ENCODE results near the gene MIOX.

The MIOX gene

DNA sequence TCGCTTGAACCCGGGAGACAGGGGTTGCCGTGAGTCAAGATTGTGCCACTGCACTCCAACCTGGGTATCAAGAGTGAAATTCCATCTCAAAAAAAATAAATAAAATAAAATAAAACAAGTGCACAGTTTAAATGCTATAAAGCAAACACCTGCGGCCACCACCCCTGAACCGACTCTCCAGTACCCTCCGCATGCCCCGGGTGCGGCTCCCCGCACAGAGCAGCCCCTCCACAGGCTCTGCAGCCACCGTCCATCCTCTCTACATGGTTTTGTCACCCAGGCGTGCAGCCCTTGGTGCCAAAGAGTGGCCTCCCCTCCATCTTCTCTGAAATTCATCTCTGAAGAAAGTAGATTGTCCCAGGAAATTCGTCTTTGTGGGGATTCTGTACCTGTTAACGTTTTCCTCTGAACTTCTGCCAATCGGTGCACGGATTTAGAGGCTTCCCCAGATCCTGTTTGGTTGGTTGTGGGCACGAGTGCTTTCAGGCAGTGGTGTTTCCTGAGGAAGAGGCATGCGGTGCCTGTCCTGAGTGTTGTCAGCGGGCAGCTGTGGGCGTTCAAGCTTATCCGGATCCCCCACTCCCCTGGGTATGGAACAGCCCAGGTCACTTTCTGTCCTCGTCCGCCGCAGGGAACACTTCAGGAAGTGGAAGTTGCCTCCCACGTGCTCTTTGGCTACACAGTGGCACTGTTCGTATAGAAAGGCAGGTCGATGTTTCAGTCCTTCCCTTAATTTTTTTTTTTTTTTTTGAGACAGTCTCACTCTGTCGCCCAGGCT is 4.1 kb downstream of the MIOX start:
- no peak for DNase-seq

DNA sequence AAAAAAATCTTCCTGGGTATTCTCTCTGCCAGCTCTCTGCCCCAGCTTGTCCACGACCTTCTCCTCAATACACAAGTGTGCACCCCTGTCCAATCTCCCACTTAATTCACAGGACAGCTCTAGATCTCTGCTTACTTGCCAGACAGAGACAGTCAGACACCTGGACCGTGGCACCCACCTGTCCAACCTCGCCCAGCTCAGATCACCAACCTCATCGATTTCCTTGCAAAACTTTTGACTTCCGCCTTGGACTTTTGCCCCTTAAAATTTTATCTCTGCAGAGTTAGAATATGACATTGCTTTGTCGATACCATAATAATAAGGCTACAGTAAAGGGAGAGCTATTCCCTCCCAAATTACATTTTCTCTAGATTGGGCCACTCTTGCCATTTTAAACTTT is 10.4 kb downstream of the MIOX start:
- DNase-seq: no peak

DNA sequence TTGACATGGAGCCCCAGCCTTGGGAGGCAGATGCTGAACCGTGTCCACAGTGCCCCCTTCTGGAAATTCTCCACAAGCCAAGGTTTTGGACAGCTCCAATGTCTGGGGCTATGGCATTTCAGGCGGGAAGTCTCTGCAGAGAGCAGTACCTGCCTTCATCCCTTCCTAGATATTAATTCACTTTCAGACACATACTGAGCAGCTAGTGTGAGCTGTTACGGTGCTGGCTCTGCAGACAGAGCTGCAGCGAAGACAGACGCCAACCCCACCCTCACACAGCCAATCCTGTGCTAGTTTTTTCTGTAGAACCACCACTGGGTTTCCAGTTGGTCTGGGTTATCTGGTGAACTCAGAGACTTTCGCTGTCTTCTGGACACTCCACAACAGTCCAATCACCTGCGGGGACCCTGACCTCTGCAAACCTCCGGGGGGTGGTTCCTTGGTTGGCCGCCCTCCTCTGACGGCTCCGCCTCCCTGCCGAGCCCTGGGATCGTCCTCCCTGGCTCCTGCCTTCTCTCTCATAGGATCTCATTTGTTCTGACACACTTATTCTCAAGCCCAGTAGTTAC is 11.7 kb downstream of the MIOX start:
- DNase-seq: peak; percentile 81

DNA sequence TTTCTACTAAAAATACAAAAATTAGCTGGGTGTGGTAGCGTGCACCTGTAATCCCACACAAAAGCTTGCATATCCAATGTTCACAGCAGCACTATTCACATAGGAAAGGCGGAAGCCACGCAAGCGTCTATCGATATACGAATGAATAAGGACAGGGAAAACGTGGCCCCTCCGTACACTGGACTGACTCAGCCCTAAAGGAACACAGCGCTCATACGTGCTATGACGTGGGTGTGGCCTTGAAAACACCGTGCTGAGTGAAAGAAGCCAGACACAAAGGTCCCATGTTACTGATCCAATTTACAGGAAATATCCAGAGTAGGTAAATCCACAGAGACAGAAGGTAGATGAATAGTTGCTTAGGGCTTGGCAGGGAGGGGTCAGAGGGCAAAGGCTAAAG is 13.8 kb downstream of the MIOX start:
- no peak for DNase-seq

DNA sequence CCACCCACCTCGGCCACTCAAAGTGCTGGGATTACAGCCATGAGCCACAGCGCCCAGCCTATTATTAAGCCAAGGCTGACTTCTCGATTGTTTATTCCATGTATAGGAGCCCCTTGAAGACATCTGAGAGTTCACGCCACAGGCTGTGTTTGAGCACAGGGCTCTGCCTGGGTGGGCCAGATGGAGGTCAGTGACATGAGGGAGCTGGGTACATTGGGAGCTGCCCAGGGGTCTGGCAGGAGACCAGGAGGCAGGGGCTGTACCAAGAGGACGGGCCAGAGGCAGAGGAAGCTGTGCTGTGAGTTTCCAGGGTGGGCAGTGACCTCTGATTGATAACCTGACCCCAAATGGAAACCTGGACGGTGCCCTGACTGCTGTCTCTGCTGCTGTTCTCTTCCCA is 15.4 kb downstream of the MIOX start:
- DNase-seq: no peak

DNA sequence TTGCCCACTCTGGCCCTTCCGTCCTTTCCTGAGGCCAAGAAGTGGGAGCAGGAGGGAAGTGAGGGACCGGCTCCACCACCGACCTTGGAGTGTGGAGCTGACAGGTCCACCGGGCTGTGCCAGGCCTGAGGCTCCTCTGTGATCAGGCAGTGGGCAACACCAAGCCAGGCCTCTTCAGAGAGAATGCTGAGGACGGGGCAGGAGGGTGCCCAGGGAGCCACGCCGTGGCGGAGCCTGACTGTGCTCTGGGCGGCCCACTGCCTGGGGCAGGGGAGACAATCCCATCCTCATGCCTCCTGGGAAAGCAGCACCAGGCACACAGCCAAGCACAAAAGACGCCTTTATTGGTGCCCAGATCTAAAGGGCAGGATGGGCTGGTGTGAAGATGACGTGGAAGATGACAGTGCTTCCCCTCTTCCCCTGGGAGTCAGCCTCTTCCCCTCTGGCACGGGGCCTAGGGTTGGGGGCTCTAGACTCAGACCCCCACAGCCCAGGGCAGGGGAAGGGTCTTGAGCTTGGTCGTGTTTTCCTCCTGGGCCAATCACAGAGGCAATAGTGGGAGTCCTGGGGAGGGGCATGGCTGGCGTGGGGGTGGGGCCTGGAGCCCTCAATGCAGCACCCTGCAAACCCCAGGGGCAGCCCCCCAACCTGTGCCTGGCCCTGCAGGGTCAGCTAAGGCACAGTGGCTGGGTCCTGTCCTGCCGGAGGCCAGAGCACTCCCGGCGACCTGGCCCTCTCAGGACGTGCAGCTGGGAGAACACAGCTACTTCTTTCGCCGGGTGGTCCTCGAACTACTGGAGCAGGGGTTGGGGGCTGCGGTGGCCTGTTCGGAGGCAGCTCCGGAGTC is 16.2 kb downstream of the MIOX start:
- no peak for DNase-seq

DNA sequence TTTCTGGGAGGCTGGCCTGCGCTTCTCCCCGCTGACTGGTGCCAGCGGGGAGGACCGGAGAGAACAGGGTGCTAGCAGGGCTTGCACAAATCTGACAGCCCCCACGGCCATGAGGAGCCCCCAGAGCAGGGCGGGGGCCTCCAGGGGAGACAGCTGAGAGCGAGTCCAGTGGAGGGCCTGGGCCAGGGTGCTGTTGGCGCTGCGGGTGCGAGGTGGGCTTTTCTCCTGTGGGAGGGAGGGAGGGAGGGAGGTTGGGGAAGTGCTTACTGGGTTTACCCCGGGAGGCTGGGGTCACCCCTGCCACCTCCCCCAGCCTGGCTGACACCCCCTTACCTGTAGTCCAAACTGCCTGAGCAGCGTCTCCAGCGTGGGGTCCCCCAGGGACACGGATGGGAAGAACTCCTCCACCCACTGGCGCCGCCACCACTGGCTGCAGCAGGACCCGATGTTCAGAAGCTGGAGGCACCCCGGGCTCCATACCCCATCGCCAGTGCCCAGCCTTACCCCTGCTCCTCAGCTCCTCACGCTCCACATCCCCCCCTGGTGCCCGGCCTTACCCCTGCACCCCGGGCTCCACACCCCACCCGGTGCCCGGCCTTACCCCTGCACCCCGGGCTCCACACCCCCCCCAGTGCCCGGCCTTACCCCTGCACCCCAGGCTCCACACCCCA is 17.0 kb downstream of the MIOX start:
- DNase-seq: peak; percentile 61

DNA sequence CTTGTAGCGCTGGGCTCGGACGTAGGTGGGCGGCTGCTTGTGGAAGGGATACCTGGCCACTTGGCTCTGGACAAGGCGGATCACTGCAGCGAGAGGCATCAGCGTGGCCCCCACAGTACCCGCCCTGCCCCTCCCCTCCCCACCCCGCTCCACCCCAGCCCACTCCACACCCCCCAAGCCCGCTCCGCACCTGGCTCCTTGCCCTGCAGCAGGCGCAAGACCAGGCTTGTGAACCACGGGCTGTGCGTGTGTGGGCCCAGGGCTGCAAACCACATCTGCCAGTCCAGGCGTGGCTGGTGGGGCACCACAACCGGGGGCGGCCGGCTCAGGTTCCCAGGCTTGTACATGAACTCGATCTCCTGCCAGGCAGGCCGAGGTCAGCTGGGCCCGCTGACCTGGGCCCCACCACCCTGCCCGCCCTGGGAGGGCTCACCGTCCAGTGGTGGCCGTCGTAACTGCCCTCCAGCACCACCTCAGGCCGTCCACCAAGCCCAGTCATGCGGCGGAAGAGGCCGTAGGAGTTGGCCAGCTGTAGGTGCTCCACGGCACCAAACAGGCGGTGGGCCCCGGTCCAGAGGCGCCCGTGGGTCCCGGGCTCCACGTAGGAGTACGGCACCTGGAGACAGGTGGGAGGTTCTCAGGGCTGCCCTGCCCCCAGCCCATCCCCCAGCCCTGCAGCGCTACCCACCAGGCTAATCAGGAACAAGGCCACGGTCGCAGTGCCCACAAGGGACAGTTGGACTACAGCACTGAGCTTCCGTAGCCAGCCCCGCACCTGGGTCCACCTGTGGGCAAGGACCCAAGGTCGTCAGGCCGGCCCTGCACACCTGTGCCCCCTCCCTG is 17.9 kb downstream of the MIOX start:
- DNase-seq: no peak

DNA sequence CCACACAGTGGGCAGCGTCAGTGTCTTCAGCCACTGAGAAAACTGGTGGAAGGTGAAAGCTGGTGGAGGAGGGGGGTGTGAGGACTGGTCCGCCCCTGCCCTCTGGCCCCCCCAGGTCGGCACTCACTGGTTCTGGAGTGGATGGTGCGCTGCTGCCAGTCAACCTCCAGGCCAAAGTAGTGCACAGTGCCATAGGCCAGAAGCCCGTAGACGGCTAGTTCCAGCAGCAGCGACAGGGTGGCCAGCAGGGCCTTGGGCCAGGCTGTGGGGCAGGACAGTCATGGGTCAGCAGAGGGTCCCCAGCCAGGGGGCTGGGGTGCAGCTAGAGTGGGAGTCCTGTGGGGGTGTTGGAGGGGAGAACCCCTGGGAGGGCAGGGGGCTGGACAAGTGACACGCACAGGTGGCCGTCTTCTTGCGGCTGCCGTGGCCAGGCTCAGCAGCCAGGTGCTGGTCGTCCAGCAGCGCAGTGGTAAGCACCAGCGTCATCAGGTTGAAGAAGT is 18.7 kb downstream of the MIOX start:
- no peak for DNase-seq

DNA sequence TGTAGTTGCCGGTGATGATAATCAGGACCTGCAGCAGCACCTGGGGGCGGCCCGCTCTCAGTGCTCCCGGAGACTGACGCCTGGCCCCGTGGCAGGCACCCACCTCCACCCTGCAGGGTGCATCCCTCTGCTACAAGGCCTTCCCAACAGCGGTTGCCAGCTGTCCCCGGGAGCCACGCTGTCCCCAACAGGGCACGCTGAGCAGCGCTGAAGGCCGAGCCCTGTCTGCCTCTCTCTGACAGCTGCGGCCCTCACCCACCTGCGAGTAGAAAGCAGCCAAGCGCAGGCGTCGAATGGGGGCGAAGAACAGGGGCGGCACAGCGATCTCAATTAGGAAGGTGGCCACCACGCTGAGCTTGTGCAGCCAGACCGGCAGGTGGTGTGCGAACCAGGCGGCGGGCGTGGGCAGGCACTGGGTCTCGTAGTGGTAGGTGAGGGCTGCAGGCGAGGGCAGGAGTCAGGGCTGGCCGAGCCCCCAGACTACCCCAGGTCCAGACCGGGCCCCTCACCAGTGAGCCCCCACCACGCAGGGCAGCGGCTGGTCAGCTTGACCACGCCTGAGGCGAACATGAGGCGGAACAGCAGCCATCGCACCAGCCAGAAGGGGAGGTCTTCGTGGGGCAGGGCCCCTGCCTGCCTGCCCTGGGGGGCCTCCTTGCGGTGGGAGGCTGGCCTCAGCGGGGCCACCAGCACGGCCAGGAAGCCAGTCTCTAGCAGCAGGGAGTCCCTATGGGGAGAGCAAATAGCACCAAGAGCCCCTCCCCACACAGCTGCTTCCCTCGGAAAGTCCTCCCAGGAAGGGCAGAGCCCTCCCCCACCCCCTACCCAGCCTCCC is 19.3 kb downstream of the MIOX start:
- DNase-seq: no peak

DNA sequence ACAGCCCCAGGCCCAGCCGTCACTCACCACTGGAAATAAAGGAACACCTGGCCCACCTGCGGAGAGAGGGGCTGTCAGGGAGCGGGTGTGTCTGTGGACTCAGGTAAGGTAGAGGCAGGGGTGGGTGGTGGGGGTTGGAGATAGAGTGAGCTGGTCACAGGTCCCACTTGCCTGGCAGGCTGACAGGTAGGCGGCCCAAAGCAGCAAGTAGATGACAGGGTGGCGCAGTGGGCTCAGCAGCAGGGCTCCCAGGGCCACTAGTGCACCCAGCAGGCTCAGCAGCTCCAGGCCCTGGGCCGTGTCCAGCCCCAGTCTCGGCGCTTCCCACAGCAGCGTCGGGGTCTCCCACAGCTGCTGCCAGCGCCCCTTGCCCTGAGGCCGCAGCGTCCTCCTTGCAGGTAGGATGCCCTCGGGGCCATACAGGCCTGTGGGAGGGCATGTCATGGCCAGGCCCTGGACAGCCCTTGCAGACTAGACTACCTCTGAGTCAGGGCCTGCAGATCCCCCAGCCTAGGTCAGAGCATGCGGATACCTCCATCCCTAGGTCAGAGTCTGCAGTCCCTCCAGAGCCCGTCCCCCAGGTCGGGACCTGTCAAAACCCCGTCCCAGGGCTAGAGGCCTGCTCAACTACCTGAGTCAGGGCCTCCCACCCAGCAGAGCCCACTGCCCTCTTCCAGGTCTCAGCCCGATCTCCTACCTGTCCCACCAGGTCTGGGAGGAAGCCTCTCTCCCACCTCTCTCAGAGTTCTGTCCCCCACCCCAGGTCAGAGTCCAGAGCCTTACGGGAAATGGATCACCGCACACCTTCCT is 20.2 kb downstream of the MIOX start:
- no peak for DNase-seq

DNA sequence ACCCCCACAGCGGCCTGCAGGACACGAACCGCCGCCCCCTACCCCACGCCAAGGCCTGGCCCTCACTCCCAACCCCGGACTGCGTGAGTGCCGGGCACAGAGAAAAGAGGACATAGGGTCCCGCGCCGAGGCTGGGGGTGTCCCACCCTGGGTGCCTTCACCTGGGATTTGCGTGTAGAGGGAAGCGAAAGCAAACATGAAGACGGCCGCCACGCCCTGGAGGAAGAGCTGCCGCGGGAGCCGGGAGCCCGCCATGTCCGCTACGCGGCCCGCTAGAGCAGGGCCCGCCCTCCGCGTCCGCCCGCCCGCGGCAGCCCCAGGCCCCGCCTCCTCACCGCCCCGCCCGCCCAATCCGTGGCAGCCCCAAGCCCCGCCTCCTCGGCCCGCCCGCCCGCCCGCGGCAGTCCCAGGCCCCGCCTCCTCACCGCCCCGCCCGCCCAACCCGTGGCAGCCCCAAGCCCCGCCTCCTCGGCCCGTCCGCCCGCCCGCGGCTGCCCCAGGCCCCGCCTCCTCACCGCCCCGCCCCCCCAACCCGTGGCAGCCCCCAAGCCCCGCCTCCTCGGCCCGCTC is 20.8 kb downstream of the MIOX start, which contains the start of gene LMF2:
Gene LMF2, minus strand, starts transcription at position 282 of the 570 bp plus-strand sequence. Its CDS starts 27 bp downstream, at position 255.
- peak; percentile 94 for DNase-seq

DNA sequence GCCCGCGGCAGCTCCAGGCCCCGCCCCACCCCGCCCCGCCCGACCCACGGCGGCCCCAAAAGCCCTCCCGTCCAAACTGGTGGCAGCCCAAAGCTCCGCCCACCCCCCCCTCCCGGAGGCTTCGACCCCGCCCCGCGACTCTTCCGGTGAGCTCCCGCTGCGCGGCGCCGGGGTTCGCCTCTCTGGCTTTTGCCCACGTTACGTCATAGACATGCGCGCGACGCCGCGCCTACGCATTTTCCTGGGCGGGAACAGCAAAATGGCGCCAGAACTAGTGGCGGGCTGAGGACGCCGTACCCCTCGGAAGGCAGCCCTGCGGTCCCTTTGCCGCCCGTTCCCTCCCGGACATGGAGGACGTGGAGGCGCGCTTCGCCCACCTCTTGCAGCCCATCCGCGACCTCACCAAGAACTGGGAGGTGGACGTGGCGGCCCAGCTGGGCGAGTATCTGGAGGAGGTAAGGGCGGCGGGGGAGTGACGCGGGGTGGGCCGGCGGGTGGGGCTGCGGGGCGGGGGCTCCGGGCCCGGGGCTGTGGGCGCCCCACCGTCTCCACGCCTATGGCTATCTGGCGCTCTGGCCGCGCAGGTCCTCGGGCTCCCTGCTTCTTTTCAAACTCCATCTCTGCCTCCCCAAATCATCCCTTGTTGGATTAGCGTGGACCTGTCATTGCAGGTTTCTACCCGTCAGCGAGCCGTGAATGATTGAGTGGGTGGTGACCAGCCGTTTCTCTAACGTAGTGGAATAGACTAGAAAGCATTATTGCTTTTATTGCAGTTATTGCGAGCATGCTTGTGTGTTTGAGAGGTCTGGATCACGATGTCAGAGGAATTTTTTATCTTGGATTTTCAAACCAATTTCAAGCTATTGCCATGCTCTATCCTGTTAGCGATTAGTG is 21.6 kb downstream of the MIOX start, which contains the start of gene NCAPH2:
Gene NCAPH2, plus strand, starts transcription at position 234 of the 894 bp plus-strand sequence. Its CDS starts 114 bp downstream, at position 348.
- peak; percentile 99 for DNase-seq

DNA sequence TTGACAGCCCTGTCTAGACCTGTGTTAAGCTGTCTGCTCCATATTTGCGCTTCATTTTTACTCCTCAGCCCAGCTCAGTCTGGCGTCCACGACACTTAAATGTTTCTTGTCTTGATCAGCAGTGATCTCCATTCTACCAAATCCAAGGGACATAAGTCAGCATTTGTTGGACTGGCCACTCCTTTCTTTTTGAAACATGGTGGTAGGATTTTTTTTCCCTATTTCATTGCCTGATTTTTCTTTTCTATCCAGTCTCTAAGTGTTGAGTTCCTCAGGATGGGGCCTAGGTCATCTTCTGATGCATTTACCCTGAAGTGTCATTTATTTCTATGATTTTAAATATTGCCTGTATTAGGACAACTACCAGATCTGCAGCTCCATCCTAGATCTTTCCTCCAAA is 22.2 kb downstream of the MIOX start:
- no peak for DNase-seq

DNA sequence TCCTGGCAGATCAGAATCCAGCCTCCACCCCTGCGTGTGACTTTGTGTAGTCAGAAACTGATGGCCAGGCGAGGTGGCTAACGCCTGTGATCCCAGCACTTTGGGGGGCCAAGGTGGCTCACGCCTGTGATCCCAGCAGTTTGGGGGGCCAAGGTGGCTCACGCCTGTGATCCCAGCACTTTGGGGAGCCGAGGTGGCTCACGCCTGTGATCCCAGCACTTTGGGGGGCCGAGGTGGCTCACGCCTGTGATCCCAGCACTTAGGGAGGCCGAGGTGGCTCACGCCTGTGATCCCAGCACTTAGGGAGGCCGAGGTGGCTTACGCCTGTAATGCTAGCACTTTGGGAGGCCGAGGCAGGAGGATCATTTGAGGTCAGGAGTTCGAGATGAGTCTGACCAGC is 26.5 kb downstream of the MIOX start:
- no peak for DNase-seq

DNA sequence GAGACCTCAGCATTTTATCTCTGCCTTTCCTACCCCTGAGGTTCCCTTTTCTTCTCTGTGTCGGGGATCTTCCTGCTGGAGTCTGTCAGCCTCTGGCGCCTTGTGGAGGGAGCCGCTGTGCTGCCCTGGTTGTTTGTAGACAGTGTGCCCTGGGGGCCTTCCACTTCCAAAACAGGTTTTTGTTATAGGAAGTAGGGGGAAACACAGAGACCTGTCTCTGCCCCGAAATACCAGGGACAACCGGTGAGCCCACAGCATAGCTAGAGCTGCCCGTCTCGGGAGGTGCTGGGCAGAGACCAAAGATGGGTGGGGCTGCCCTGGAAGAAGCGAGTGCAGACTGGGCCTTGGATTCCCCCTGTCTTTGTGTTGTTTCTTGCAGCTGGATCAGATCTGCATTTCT is 29.4 kb downstream of the MIOX start:
- no peak for DNase-seq

DNA sequence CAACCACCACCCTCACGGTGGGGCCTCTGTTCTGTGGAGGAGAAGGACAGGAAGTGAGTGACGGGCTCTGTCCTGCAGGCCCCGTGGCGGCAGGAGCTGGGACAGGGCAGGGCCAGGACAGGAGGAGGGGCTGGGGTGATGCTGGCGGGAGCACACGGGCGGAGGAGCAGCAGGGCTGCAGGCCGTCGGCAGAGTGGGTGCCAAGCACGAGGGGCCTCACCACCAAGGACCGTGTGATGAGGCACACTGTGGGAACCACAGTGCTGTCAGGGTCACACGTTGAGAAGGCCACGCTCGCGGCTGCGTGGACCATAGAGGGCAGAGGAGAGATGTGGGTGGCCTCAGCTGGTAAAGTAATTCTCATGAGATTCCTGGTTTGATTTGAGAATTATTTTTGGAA is 30.2 kb downstream of the MIOX start:
- no peak for DNase-seq

DNA sequence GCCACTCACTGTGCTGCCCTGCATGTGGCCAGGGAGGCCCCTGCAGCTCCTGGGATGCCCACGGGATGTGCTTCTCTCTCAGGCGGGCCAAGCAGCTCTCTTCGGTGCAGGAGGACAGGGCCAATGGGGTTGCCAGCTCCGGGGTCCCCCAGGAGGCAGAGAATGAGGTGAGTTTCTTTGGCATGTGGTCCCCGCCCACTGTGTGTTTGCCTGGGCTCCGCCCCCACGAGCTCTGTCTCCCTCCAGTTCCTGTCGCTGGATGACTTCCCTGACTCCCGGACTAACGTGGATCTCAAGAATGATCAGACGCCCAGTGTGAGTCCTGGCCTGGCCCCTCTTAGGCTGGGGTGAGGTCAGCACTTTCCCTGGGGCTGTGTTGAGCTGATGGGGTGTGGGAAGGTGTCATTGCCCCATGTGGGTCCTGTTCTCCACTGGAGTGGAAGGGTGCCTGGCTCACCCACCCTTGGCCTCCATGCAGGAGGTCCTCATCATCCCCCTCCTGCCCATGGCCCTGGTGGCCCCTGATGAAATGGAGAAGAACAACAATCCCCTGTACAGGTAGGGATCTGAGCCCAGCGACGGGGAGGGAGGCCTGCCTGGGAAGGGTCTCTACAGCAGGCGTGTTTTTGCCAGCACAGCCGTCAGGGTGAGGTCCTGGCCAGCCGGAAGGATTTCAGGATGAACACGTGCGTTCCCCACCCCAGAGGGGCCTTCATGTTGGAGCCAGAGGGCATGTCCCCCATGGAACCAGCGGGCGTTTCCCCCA is 31.0 kb downstream of the MIOX start:
- no peak for DNase-seq

Measured in activated CD4-positive, alpha-beta T cell treated with anti-CD3 and anti-CD28 coated beads for 48 hours (primary cell).